ENCODE results near the gene HSFX2.
"Not testable (repeated sequence)": the region's sequence is repeated elsewhere in the genome, so short reads cannot be mapped to it uniquely, and the experiment has no call there.

Gene HSFX2

GRCh38 chrX:149595214-149595613, at the start of gene HSFX2:
Gene HSFX2, minus strand, starts transcription at chrX:149595314. Its CDS starts 614 bp downstream, at chrX:149594700.
- DNase-seq = not testable (repeated sequence)

GRCh38 chrX:149643496-149643895, 48.4 kb upstream of the HSFX2 start:
- DNase-seq = no peak

- DNase-seq = no peak
These were observed 46.7 kb upstream of the HSFX2 start for GRCh38 chrX:149641835-149642234.

- no peak for DNase-seq
These were observed 46.3 kb upstream of the HSFX2 start for GRCh38 chrX:149641432-149641831.

- no peak for DNase-seq
These were observed 44.5 kb upstream of the HSFX2 start for GRCh38 chrX:149639568-149639967.

GRCh38 chrX:149638860-149639259, 43.7 kb upstream of the HSFX2 start:
- no peak for DNase-seq

GRCh38 chrX:149633511-149633910, 38.4 kb upstream of the HSFX2 start:
- DNase-seq = no peak

GRCh38 chrX:149631234-149632165, 36.4 kb upstream of the HSFX2 start, which contains the start of gene TMEM185A:
Gene TMEM185A, minus strand, starts transcription at chrX:149631792. Its CDS starts 212 bp downstream, at chrX:149631580.
- peak; percentile 80 for DNase-seq

- no peak for DNase-seq
These were observed 35.6 kb upstream of the HSFX2 start for GRCh38 chrX:149630681-149631233.

- DNase-seq = no peak
These were observed 34.7 kb upstream of the HSFX2 start for GRCh38 chrX:149629730-149630387.

- no peak for DNase-seq
These were observed 33.7 kb upstream of the HSFX2 start for GRCh38 chrX:149628768-149629167.

- DNase-seq = no peak
These were observed 33.2 kb upstream of the HSFX2 start for GRCh38 chrX:149628280-149628679.

GRCh38 chrX:149626829-149627228, 31.7 kb upstream of the HSFX2 start:
- DNase-seq = not testable (repeated sequence)

- not testable (repeated sequence) for DNase-seq
These were observed 24.5 kb upstream of the HSFX2 start for GRCh38 chrX:149619662-149620061.

- no peak for DNase-seq
These were observed 23.8 kb upstream of the HSFX2 start for GRCh38 chrX:149618871-149619270.

GRCh38 chrX:149611623-149612175, 16.6 kb upstream of the HSFX2 start:
- DNase-seq = no peak

- DNase-seq = no peak
These were observed 15.4 kb upstream of the HSFX2 start for GRCh38 chrX:149610511-149610910.

- no peak for DNase-seq
These were observed 12.6 kb upstream of the HSFX2 start for GRCh38 chrX:149607699-149608098.

- DNase-seq = not testable (repeated sequence)
These were observed 10.3 kb upstream of the HSFX2 start for GRCh38 chrX:149605248-149605885.

- DNase-seq = not testable (repeated sequence)
These were observed 3.5 kb upstream of the HSFX2 start for GRCh38 chrX:149598603-149599002.

GRCh38 chrX:149595943-149596342, 829 bp upstream of the HSFX2 start:
- DNase-seq = not testable (repeated sequence)

- not testable (repeated sequence) for DNase-seq
These were observed 4.1 kb downstream of the HSFX2 start for GRCh38 chrX:149590993-149591392.

GRCh38 chrX:149587359-149587758, 7.8 kb downstream of the HSFX2 start, which contains the start of gene MAGEA9B:
Gene MAGEA9B, minus strand, starts transcription at chrX:149587459. Its CDS starts 4,280 bp downstream, at chrX:149583179.
- DNase-seq = not testable (repeated sequence)

All from CD4-positive, alpha-beta T cell treated with Interleukin-6 for 4 hours (primary cell).